Spleen (tissue), 7 donors: ENCODE measurements around the gene RNFT1.
"Not testable (repeated sequence)": the region's sequence is repeated elsewhere in the genome, so short reads cannot be mapped to it uniquely, and the experiment has no call there.

Source experiments
- POLR2A ChIP-seq, 3 donors: fragments of 450-650 bp; IDR thresholded peaks; one replicate each; pipeline ENCODE4 v1.5.1; 2017; ENCODE audit warnings: antibody characterized with exemption in 3 of 3, mild to moderate bottlenecking in 1 of 3
- POLR2AphosphoS5 ChIP-seq, 3 donors: sonication (generic); formaldehyde crosslinking; IDR thresholded peaks; one replicate each; pipeline ENCODE4 v1.5.1; 2017; ENCODE audit warnings: antibody characterized with exemption in 3 of 3
- TF ChIP-seq, protein P1 (sequence below), 11 experiments: fragments of 200-600 bp in 7 of 11; fragments of 450-650 bp in 4 of 11; sonication (generic) in 4 of 11; IDR thresholded peaks in 8 of 11; conservative IDR thresholded peaks in 3 of 11; 1 replicate in 7 of 11; 2 replicates in 4 of 11; pipeline versions ENCODE4 v1.4.0 to v1.8.0; 2016 to 2021; ENCODE audit warnings: antibody characterized with exemption in 11 of 11, inconsistent platforms in 4 of 11, mild to moderate bottlenecking in 1 of 11
- donor health status: DM: no; HTN: no; CAD: no; lungs with moderate emphysema.
- donor health status: DM: no; HTN: no; CAD: no.
- donor health status: DM: no; HTN: no; CAD: no.

DNA sequence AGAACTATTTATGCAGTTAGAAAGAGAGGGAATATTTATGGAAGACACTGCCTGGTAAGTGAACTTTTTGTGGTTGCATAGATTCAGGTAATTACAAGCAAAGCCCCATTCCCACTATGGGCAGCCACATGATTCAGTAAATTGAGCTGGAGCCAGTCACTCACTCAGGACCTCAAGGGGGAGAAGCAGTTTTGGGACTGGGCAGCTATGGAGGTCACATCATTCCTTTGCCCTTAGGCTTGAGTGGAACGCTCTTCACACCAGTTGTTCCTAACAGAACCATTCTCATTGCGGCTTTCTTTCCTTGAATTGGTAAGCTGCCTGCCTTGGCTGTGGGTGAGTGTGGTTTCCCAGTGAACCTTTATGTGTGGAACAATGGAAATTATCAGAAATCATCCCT is 34.4 kb downstream of the RNFT1 start:
- TF ChIP-seq, protein P1, sequence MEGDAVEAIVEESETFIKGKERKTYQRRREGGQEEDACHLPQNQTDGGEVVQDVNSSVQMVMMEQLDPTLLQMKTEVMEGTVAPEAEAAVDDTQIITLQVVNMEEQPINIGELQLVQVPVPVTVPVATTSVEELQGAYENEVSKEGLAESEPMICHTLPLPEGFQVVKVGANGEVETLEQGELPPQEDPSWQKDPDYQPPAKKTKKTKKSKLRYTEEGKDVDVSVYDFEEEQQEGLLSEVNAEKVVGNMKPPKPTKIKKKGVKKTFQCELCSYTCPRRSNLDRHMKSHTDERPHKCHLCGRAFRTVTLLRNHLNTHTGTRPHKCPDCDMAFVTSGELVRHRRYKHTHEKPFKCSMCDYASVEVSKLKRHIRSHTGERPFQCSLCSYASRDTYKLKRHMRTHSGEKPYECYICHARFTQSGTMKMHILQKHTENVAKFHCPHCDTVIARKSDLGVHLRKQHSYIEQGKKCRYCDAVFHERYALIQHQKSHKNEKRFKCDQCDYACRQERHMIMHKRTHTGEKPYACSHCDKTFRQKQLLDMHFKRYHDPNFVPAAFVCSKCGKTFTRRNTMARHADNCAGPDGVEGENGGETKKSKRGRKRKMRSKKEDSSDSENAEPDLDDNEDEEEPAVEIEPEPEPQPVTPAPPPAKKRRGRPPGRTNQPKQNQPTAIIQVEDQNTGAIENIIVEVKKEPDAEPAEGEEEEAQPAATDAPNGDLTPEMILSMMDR (IDR thresholded peaks at IDR 0.05 in 8 of 11, conservative IDR thresholded peaks at IDR 0.05 in 3 of 11), result not testable (repeated sequence)
- TF ChIP-seq POLR2AphosphoS5, POLR2A (IDR thresholded peaks at IDR 0.05): not testable (repeated sequence)
